GM12878 (cell line): ENCODE measurements around the gene PCDHB6. TPM values are rescaled to one million over a fixed set of nuclear protein-coding genes. Genes with fewer than 3 reads are reported as not detected.
"Not testable (repeated sequence)": the region's sequence is repeated elsewhere in the genome, so short reads cannot be mapped to it uniquely, and the experiment has no call there.

Experiments
- ATAC-seq: fragments of 200-7000 bp; cut with Tn5 transposase; 3 replicates; pipeline ENCODE4 v1.9.1; 2020; ENCODE audit warnings: mild to moderate bottlenecking, moderate library complexity
- BruUV-seq: library from RNA; stranded (reverse); fragments of 400-500 nt; replicated peaks from 2 replicates; lab custom pipeline; 2021; lab: Mats Ljungman, UMichigan
- CTCF ChIA-PET: fragments of 300-600 bp; sonication (Branson Sonifier 250); formaldehyde crosslinking; extraction: SDS; loops from one replicate; lab custom pipeline; 2021; ENCODE audit warnings: inconsistent platforms; lab: Yijun Ruan, JAX
- POLR2A ChIA-PET: fragments of 350-600 bp; formaldehyde crosslinking; extraction: SDS; loops from one replicate; lab custom pipeline; 2021; ENCODE audit warnings: inconsistent platforms; lab: Charles Lee
- RAD21 ChIA-PET: fragments of 300-600 bp; sonication (Branson Sonifier 250); formaldehyde crosslinking; loops from one replicate; lab custom pipeline; 2023; ENCODE audit warnings: antibody characterized with exemption; ENCODE audit not compliant: unreplicated experiment; lab: Charles Lee
- SMC1A ChIA-PET: fragments of 300-600 bp; sonication (Branson Sonifier 250); formaldehyde crosslinking; loops from one replicate; lab custom pipeline; 2023; ENCODE audit not compliant: unreplicated experiment, uncharacterized antibody; lab: Charles Lee
- DNase-seq: peaks from one replicate; pipeline ENCODE4 v3.0.0-alpha.2; 2011; ENCODE audit warnings: low read depth, low spot score
- FAIRE-seq: peaks from 3 replicates; lab custom pipeline; 2011; peaks lifted over from hg19 to GRCh38; lab: Jason Lieb, UNC
- H2AFZ ChIP-seq: 2 replicates; pipeline ENCODE4 v1.6.0; 2011; ENCODE audit warnings: low read depth, low read length, control low read depth; ENCODE audit not compliant: control insufficient read depth
- H3K27ac ChIP-seq: 2 replicates; pipeline ENCODE4 v1.5.1; 2011; ENCODE audit warnings: control low read depth; ENCODE audit not compliant: control insufficient read depth, insufficient read depth
- H3K27me3 ChIP-seq, 2 experiments: replicated peaks in 1 of 2; 2 replicates each; pipeline versions ENCODE4 v1.6.0 to v1.6.1; 2011; ENCODE audit warnings: low read length in 1 of 2; ENCODE audit not compliant: control insufficient read depth in 2 of 2, insufficient read depth in 2 of 2
- H3K36me3 ChIP-seq, 2 experiments: 2 replicates each; pipeline ENCODE4 v1.5.1; 2011; ENCODE audit warnings: low read length in 1 of 2; ENCODE audit not compliant: control insufficient read depth in 2 of 2, insufficient read depth in 2 of 2
- H3K4me1 ChIP-seq: 2 replicates; pipeline ENCODE4 v1.6.1; 2011; ENCODE audit warnings: mild to moderate bottlenecking, low read length, moderate library complexity, mixed read lengths; ENCODE audit not compliant: control insufficient read depth, insufficient read depth
- H3K4me2 ChIP-seq: 2 replicates; pipeline ENCODE4 v1.6.0; 2011; ENCODE audit warnings: control low read depth; ENCODE audit not compliant: control insufficient read depth, insufficient read depth
- H3K4me3 ChIP-seq: fragments of 200-600 bp; sonication (generic); 2 replicates; pipeline ENCODE4 v1.5.1; 2016
- H3K79me2 ChIP-seq: 2 replicates; pipeline ENCODE4 v1.6.0; 2011; ENCODE audit warnings: low read length; ENCODE audit not compliant: control insufficient read depth, insufficient read depth
- H3K9ac ChIP-seq: 2 replicates; pipeline ENCODE4 v1.8.0; 2011; ENCODE audit warnings: low read length, control low read depth, mixed read lengths; ENCODE audit not compliant: control insufficient read depth, insufficient read depth
- H3K9me3 ChIP-seq: replicated peaks from 3 replicates; pipeline ENCODE4 v1.5.1; 2011; ENCODE audit warnings: mild to moderate bottlenecking, low read length; ENCODE audit not compliant: control insufficient read depth, insufficient read depth
- H4K20me1 ChIP-seq: 2 replicates; pipeline ENCODE4 v1.6.0; 2011; ENCODE audit not compliant: control insufficient read depth, insufficient read depth
- BRCA1 ChIP-seq: IDR thresholded peaks from 2 replicates; pipeline ENCODE4 v1.6.1; 2011; ENCODE audit warnings: low read depth, low read length, improper control_type of control experiment
- GABPA ChIP-seq: IDR thresholded peaks from 2 replicates; pipeline ENCODE4 v1.6.1; 2014; ENCODE audit warnings: antibody characterized with exemption, low read depth, mild to moderate bottlenecking, inconsistent platforms
- MEF2A ChIP-seq: IDR thresholded peaks from 2 replicates; pipeline ENCODE4 v1.6.1; 2011; ENCODE audit warnings: low read depth, mild to moderate bottlenecking, low read length, moderate library complexity; ENCODE audit not compliant: insufficient read depth
- NFIC ChIP-seq: IDR thresholded peaks from 2 replicates; pipeline ENCODE4 v1.6.1; 2012; ENCODE audit warnings: low read depth, mild to moderate bottlenecking, inconsistent platforms, low read length, moderate library complexity
- PAX5 ChIP-seq: IDR thresholded peaks from 2 replicates; pipeline ENCODE4 v1.6.1; 2011; ENCODE audit warnings: low read depth, low read length, borderline replicate concordance
- SMARCA5 ChIP-seq: fragments of 450-650 bp; IDR thresholded peaks from 2 replicates; pipeline ENCODE4 v1.6.1; 2017; ENCODE audit warnings: mild to moderate bottlenecking
- SREBF1 ChIP-seq: IDR thresholded peaks from 2 replicates; pipeline ENCODE4 v1.6.1; 2012; ENCODE audit warnings: mild to moderate bottlenecking, low read length
- ZNF207 ChIP-seq: fragments of 450-650 bp; IDR thresholded peaks from 2 replicates; pipeline ENCODE4 v1.6.1; 2014; ENCODE audit warnings: antibody characterized with exemption, mild to moderate bottlenecking, borderline replicate concordance
- WGBS: methylation state at CpG from one replicate; pipeline ENCODE4 v1.1.6; 2016; ENCODE audit warnings: low lambda C conversion rate; ENCODE audit not compliant: insufficient replicate concordance, insufficient coverage; ENCODE audit errors: missing lambda C conversion rate; 5-methylcytosine and 5-hydroxymethylcytosine counted together
- in situ Hi-C: fragments of 300-500 bp; cut with MboI; formaldehyde crosslinking; loops from 9 replicates; pipeline ENCODE4 v1.14.3; 2018; ENCODE audit warnings: mixed read lengths
- intact Hi-C: fragments of 100-400 bp; cut with micrococcal nuclease; formaldehyde crosslinking; loops from one replicate; pipeline ENCODE4 v1.14.2; 2022; ENCODE audit not compliant: unreplicated experiment
- polyA plus RNA-seq, 11 experiments: library from polyadenylated mRNA; depleted of rRNA in 4 of 11; unstranded in 6 of 11; stranded (reverse) in 5 of 11; fragments of >200 nt; fragmentation: Nextera tagmentation in 4 of 11; fragmentation: Illumina TruSeq in 1 of 11; extraction: Ambion mirVana in 4 of 11; extraction: Trizol in 1 of 11; gene quantifications; 1 replicate in 1 of 11; 2 replicates in 10 of 11; pipeline versions ENCODE4 v1.2.1 to v1.2.3, GENCODE V29; 2011 to 2016; ENCODE audit warnings: inconsistent platforms in 2 of 11, missing spikeins in 2 of 11, low read depth in 1 of 11
- total RNA-seq, 4 experiments: library from RNA; depleted of rRNA in 3 of 4; stranded (reverse); fragments of >200 nt in 3 of 4; fragmentation: Illumina TruSeq in 1 of 4; extraction: Trizol in 1 of 4; gene quantifications; 2 replicates each; pipeline versions ENCODE4 v1.2.1 to v1.2.3, GENCODE V29; 2013 to 2021
- TF ChIP-seq, protein P1 (sequence below): fragments of 450-650 bp; IDR thresholded peaks from 2 replicates; pipeline ENCODE4 v1.6.1; 2016; ENCODE audit warnings: mild to moderate bottlenecking

Gene PCDHB6
- total and polyA plus RNA-seq, 10 of the 15 experiments (the other 5 are each of a cell fraction or from before 2014, with no cell fraction given), result not detected

GRCh38 chr5:141150993-141151325 lies 1.1 kb downstream of the PCDHB6 start (continued):
- TF ChIP-seq BRCA1, result no peak
- no peak for TF ChIP-seq MEF2A
- no peak for TF ChIP-seq SMARCA5
- TF ChIP-seq, protein P1, sequence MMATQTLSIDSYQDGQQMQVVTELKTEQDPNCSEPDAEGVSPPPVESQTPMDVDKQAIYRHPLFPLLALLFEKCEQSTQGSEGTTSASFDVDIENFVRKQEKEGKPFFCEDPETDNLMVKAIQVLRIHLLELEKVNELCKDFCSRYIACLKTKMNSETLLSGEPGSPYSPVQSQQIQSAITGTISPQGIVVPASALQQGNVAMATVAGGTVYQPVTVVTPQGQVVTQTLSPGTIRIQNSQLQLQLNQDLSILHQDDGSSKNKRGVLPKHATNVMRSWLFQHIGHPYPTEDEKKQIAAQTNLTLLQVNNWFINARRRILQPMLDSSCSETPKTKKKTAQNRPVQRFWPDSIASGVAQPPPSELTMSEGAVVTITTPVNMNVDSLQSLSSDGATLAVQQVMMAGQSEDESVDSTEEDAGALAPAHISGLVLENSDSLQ, result no peak
- no peak for TF ChIP-seq PAX5
- TF ChIP-seq GABPA, result no peak
- TF ChIP-seq ZNF207, result no peak
- TF ChIP-seq SREBF1, result no peak
- TF ChIP-seq NFIC, result no peak
- TF ChIP-seq, all 136 proteins: peak for 0

- H3K4me3 ChIP-seq, H4K20me1 ChIP-seq, H3K9me3 ChIP-seq, DNase-seq, H3K27me3 ChIP-seq, RAD21 ChIA-PET, H3K4me2 ChIP-seq, BruUV-seq, CTCF ChIA-PET, H3K79me2 ChIP-seq, H2AFZ ChIP-seq, intact Hi-C loops, H3K4me1 ChIP-seq, ATAC-seq, POLR2A ChIA-PET, H3K9ac ChIP-seq, FAIRE-seq, SMC1A ChIA-PET, H3K27ac ChIP-seq, H3K36me3 ChIP-seq, in situ Hi-C loops: not testable (repeated sequence)
- 89% methylated on average over 14 of the region's 41 CpGs for WGBS
These were observed 1.8 kb downstream of the PCDHB6 start for GRCh38 chr5:141151632-141152031.

- FAIRE-seq, ATAC-seq, in situ Hi-C loops, H3K4me3 ChIP-seq, H3K27ac ChIP-seq, DNase-seq, POLR2A ChIA-PET, H3K9ac ChIP-seq, BruUV-seq, H3K79me2 ChIP-seq, H3K36me3 ChIP-seq, H3K4me1 ChIP-seq, intact Hi-C loops, H2AFZ ChIP-seq, H3K27me3 ChIP-seq, H3K4me2 ChIP-seq, SMC1A ChIA-PET, RAD21 ChIA-PET, H4K20me1 ChIP-seq, H3K9me3 ChIP-seq: not testable (repeated sequence)
- CTCF ChIA-PET, result interaction anchor here (1.1 kb wide), 1 partner anchor 323 kb away, joined by 3 read pairs; the partner anchor contains the start of gene PCDHGC3
- 66% methylated on average over 28 of the region's 36 CpGs for WGBS
These were observed 2.2 kb downstream of the PCDHB6 start for GRCh38 chr5:141152096-141152495.
